Neuron (in vitro differentiated cells): ENCODE data around the gene DOP1B.

ENCODE experiments used
- H2AFZ ChIP-seq: one replicate; pipeline ENCODE4 v1.6.1; 2013; ENCODE audit warnings: low read depth, mild to moderate bottlenecking, inconsistent platforms, low read length, moderate library complexity
- H3K27me3 ChIP-seq: one replicate; pipeline ENCODE4 v1.6.1; 2013; ENCODE audit warnings: low read length; ENCODE audit not compliant: insufficient read depth
- H3K36me3 ChIP-seq: one replicate; pipeline ENCODE4 v1.6.1; 2013; ENCODE audit warnings: low read length; ENCODE audit not compliant: insufficient read depth
- H3K4me1 ChIP-seq: one replicate; pipeline ENCODE4 v1.6.1; 2013; ENCODE audit warnings: low read length; ENCODE audit not compliant: insufficient read depth
- H3K4me3 ChIP-seq: 2 replicates; pipeline ENCODE4 v1.5.1; 2013; ENCODE audit warnings: mild to moderate bottlenecking, low read length, moderate library complexity
- H3K9me3 ChIP-seq: one replicate; pipeline ENCODE4 v1.6.1; 2013; ENCODE audit warnings: low read length

Gene DOP1B, protein sequence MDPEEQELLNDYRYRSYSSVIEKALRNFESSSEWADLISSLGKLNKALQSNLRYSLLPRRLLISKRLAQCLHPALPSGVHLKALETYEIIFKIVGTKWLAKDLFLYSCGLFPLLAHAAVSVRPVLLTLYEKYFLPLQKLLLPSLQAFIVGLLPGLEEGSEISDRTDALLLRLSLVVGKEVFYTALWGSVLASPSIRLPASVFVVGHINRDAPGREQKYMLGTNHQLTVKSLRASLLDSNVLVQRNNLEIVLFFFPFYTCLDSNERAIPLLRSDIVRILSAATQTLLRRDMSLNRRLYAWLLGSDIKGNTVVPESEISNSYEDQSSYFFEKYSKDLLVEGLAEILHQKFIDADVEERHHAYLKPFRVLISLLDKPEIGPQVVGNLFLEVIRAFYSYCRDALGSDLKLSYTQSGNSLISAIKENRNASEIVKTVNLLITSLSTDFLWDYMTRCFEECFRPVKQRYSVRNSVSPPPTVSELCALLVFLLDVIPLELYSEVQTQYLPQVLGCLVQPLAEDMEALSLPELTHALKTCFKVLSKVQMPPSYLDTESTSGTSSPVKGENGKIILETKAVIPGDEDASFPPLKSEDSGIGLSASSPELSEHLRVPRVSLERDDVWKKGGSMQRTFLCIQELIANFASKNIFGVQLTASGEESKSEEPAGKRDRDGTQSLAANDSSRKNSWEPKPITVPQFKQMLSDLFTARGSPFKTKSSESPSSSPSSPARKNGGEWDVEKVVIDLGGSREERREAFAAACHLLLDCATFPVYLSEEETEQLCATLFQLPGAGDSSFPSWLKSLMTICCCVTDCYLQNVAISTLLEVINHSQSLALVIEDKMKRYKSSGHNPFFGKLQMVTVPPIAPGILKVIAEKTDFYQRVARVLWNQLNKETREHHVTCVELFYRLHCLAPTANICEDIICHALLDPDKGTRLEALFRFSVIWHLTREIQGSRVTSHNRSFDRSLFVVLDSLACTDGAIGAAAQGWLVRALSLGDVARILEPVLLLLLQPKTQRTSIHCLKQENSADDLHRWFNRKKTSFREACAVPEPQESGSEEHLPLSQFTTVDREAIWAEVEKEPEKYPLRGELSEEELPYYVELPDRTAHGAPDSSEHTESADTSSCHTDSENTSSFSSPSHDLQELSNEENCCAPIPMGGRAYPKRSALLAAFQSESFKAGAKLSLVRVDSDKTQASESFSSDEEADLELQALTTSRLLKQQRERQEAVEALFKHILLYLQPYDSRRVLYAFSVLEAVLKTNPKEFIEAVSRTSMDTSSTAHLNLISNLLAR (N-terminal part only)

DNA sequence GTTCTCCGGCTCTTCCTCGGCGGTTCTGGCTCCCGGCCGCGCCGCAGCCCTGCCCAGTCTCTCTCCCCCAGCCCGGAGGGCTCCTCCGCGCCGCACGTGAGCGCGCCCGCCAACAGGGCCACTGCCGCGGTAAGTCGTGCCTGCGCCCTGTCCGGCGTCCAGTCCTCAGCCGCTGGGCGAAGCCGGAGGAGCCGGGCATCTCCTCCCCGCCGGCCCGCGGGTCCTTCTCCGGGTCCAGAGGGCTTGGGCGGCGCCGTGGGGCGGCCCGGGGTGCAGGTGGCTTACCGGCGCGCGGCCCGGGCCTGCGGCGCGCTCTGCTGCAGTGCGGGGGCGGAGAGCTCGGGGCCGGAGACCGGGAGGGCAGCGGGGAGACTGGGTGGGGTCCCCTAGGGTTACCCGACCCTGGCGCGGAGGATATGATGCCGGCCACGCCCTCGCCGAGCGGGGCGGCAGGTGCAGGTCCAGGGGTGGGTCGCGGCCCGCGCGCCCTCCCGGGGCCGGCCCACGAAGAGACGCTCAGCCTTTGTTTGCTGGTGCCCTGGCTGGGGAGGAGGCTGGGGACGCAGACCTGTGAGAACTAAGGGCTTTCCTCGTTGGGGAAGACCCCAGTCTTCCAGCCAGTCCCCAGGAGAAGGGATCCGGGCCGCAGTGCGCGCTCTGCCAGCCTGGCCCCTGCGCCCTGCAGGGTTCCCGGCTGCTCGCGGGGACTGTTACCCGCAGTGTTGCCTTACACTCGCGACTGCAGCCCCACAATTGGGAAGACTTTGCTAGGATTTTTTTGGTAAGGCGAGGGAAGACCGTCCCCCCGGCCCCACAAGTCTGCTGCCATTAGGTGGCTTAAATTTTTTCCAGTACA, at the start of gene DOP1B:
DOP1B (plus strand) TSS at position 10 of the 856 bp plus-strand sequence. CDS start 7,910 bp downstream, outside the sequence.
- Histone ChIP-seq H3K4me3 (peak within 1 kb of the TSS; percentile 77), H3K36me3 (peaks cover 2% of the 10 kb centered on the region), H3K4me1 (peaks cover 11% of the 10 kb centered on the region), H3K27me3 (peaks cover 4% of the 10 kb centered on the region), H2AFZ (peak within 1 kb of the TSS; percentile 86), H3K9me3 (peaks cover 3% of the 10 kb centered on the region)

DNA sequence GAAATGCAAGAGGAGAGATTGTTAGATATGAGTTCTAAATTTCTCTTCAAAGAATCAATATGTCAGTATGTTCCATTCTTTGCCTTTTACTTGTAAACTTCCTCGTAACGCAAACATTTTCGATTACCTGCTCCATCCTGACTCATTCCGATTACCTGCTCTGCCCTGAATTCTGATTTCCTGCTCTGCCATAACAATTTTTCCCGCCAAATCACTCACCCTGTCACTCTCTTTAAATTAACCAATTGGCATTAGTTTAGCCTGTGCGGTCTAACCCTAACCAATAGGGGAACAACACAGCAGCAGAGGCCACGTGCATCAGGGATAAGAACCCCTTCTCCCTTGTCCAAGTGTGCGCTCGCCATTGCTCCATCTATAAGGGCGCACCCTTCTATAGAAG, 46.8 kb upstream of the DOP1B start:
- no peaks in the 10 kb centered on the region for H3K9me3 ChIP-seq
- peaks cover 16% of the 10 kb centered on the region for H3K27me3 ChIP-seq
- H2AFZ ChIP-seq: no peak overlapping the region

DNA sequence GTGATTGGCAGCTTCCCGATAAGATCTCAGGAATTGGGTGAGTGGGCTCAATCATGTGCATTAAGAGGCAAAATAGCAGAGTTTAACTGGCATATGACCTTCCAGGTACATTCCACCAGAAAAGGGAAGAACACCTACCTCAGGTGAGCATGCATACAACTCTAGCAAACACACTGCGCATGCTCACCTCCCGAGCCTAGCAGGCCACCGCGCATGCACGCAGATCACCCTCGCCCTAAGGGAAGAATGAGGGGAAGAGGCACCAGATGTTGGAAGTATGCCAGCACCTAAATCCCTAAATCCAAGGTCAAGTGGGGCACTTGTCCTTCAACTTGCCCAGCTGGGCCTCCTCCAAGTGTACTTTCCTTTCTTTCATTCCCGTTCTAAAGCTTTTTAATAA, 45.4 kb upstream of the DOP1B start:
- H3K36me3 ChIP-seq: no peaks in the 10 kb centered on the region
- no peaks in the 10 kb centered on the region for H3K4me1 ChIP-seq
- H3K9me3 ChIP-seq: no peaks in the 10 kb centered on the region
- H3K27me3 ChIP-seq: peaks cover 14% of the 10 kb centered on the region
- no peak overlapping the region for H2AFZ ChIP-seq
- H3K4me3 ChIP-seq: no peak overlapping the region

More for the DNA sequence above, 46.8 kb upstream of the DOP1B start:
- no peak overlapping the region for H3K4me3 ChIP-seq
- H3K36me3 ChIP-seq: no peaks in the 10 kb centered on the region
- H3K4me1 ChIP-seq: no peaks in the 10 kb centered on the region

DNA sequence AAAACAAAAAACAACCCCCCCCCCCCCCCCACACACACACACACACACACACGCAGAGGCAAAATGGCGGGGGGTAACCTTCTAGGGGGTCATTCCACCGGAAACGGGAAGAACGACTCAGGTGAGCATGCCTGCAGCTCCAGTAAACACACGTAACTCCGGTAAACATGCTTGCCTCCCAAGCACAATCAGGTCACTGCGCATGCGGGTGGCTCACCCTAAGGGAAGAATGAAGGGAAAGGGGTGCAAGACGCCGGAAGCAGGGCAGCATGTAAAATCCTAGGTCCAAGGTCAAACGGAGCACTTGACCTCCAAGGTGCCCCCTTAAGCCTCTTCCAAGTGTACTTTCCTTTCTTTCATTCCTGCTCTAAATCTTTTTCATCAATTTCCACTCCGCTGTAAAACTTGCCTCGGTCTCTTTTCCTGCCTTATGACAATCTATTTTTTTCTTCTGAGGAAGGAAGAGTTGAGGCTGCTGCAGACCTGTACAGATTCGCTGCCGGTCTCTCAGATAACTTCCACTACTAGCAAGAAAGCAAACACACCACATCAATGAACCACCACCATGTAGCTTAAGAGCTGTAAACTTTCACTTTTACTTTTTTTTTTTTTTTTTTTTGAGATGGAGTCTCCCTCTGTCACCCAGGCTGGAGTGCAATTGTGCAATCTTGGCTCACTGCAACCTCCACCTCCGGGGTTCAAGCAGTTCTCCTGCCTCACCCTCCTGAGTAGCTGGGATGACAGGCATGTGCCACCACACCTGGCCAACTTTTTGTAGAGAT, 42.8 kb upstream of the DOP1B start:
- Histone ChIP-seq H3K36me3 (no peaks in the 10 kb centered on the region), H3K9me3 (no peaks in the 10 kb centered on the region), H3K4me3 (no peak overlapping the region), H3K4me1 (no peaks in the 10 kb centered on the region), H3K27me3 (peaks cover 8% of the 10 kb centered on the region), H2AFZ (no peak overlapping the region)

DNA sequence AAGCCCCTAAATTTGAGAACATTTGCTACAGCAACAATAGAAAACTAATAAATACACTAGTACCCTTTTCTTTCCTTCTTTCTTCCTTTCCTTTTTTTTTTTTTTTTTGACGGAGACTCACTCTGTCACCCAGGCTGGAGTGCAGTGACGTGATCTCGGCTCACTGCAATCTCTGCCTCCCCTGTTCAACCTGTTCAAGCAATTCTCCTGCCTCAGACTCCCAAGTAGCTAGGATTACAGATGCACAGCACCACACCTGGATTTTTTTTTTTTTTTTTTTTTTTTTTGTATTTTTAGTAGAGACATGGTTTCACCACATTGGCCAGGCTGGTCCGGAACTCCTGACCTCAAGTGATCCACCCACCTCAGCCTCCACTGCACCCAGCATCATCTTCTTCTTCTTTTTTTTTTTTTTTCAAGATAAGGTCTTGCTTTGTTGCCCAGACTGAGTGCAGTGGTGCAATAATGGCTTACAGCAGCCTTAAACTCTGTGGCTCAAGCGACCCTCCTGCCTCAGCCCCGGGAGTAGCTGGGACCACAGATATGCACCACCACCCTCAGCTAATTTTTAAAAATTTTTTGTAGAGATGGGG, 41.4 kb upstream of the DOP1B start:
- no peak overlapping the region for H3K4me3 ChIP-seq
- no peak overlapping the region for H2AFZ ChIP-seq
- H3K4me1 ChIP-seq: no peaks in the 10 kb centered on the region
- H3K36me3 ChIP-seq: no peaks in the 10 kb centered on the region
- no peaks in the 10 kb centered on the region for H3K9me3 ChIP-seq
- peaks cover 8% of the 10 kb centered on the region for H3K27me3 ChIP-seq

DNA sequence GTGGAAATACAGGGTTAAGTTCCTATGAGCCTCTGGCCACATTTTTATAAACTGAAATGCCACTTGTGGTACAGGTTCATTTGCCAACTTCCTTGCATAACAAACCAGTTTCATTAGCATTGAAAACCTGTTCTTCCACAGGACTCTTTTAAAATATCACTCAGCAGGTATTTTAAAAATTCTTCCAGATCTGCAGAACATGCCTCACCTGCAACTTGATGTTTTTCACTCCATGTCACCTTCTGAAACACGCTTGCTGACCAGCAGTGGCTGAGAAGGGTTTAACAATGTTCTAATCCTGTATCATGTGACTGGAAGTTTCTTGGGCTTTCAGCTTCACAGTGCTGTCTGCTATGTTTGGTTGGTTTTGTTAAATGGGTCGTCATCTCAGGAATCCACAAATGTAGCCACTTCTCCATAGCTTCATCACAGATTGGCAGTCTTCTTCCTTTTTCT, 39.3 kb upstream of the DOP1B start:
- Histone ChIP-seq H3K27me3 (peaks cover 4% of the 10 kb centered on the region), H3K4me3 (no peak overlapping the region), H3K9me3 (no peaks in the 10 kb centered on the region), H3K4me1 (no peaks in the 10 kb centered on the region), H2AFZ (no peak overlapping the region), H3K36me3 (no peaks in the 10 kb centered on the region)

DNA sequence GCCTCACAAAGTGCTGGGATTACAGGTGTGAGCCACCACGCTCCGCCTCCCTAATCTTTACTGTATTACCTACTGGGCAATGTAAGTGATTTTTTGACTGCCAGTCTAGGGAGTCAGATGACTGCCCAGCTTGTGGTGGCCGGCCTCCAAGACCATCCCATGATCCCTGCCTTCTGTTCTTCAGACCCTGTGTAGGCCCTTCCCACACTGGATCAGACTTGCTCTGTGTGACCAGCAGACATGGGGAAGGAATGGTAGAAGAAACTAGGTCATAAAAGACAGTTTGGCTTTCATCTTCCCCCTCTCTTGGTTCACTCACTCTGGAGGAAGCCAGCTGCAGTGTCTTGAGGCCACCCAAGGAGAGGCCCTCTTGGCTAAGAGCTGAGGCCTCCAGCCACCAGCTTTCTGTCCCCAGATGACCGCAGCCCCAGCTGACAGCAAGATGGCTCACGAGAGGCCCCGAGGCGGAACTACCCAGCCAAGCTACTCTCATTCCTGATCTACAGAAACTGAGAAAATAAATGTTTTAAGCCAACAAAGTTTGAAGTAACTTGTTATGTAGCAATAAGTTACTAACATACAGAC, 36.2 kb upstream of the DOP1B start:
- no peak overlapping the region for H2AFZ ChIP-seq

DNA sequence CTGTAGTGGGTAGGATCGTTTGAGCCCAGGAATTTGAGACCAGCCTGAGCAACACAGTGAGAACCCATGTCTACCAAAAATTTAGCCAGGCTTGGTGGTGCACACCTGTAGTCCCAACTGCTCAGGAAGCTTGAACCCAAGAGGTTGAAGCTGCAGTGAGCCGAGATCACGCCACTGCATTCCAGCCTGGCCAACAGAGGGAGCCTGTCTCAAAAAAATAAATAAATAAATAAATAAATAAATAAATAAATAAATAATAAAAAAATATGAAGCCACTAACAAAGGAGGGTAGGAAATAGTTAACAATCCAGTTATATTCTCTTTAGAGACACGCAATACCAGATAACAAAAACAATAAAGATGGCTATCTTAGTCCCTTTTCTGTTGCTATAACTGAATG, 33.6 kb upstream of the DOP1B start:
- no peaks in the 10 kb centered on the region for H3K4me1 ChIP-seq
- no peaks in the 10 kb centered on the region for H3K36me3 ChIP-seq
- no peaks in the 10 kb centered on the region for H3K9me3 ChIP-seq
- no peak overlapping the region for H3K4me3 ChIP-seq
- peaks cover 3% of the 10 kb centered on the region for H3K27me3 ChIP-seq
- no peak overlapping the region for H2AFZ ChIP-seq

More for the DNA sequence above, 36.2 kb upstream of the DOP1B start:
- Histone ChIP-seq H3K36me3 (no peaks in the 10 kb centered on the region), H3K4me3 (no peak overlapping the region), H3K27me3 (no peaks in the 10 kb centered on the region), H3K9me3 (no peaks in the 10 kb centered on the region), H3K4me1 (no peaks in the 10 kb centered on the region)

DNA sequence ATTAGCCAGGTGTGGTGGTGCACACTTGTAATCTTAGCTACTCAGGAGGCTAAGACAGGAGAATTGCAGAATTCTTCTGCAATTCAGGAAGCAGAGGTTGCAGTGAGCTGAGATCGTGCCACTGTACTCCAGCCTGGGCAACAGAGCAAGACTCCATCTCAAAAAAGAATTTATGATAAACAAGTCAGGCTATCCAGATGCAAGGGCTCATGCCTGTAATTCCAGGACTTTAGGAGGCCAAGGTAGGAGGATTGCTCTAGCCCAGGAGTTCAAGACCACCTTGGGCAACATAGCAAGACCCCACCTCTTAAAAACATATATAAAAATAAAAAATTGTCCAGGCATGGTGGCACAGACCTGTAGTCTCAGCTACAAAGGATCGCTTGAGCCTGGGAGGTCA, 32.2 kb upstream of the DOP1B start:
- H3K36me3 ChIP-seq: no peaks in the 10 kb centered on the region
- no peaks in the 10 kb centered on the region for H3K9me3 ChIP-seq
- H3K4me1 ChIP-seq: no peaks in the 10 kb centered on the region
- no peak overlapping the region for H3K4me3 ChIP-seq
- H2AFZ ChIP-seq: no peak overlapping the region
- peaks cover 9% of the 10 kb centered on the region for H3K27me3 ChIP-seq

DNA sequence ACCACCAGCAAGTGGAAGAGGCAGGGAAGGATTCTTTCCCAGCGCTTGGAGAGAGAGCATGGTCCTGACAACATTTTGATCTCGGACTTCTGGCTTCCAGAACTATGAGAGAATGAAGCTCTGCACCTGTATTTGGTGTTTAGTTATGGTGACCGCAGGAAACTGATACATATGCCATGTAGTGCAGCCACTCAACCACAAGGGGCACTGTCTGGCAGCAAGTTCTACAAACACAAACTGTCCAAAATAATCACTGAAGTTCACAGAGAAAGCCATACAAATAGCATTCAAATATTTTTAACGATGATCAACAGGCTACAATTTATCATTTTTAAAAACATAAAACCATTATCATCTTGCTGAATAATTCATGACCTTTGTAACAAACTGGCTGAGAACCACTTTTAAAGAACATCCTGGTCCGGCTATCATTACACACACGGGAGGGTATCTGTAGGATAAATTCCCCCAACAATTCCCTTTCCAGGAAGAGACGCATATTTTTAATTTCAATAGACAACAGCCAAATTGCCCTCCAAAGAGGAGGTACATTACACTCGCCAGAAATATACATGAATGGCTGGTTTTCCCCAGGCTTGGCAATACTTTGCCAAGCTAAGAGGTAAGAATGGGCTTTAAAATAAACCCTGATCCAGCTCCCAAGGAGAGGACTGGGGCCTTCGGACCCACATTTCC, 31.0 kb upstream of the DOP1B start:
- no peaks in the 10 kb centered on the region for H3K4me1 ChIP-seq
- no peaks in the 10 kb centered on the region for H3K36me3 ChIP-seq
- H3K27me3 ChIP-seq: peaks cover 11% of the 10 kb centered on the region
- H3K4me3 ChIP-seq: no peak overlapping the region
- no peaks in the 10 kb centered on the region for H3K9me3 ChIP-seq
- no peak overlapping the region for H2AFZ ChIP-seq

DNA sequence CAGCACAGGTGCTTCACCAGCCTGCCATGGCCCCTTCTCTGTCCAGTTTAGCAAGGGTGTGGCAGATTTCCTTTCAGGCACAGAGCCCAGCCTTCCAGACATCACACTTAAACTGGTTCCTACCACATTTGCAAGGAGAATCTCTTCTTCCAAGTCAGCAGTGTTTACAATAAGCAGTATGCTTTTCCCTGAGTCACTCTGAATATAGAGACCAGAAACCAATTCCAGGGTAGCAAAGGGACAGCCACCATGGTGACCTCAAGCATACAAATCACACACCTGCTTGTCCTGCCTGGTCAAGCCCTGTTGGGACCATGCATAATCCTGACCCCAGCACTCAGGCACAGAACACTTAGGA, 30.4 kb upstream of the DOP1B start:
- no peak overlapping the region for H3K4me3 ChIP-seq
- no peak overlapping the region for H2AFZ ChIP-seq
- peaks cover 14% of the 10 kb centered on the region for H3K27me3 ChIP-seq
- H3K36me3 ChIP-seq: no peaks in the 10 kb centered on the region
- H3K9me3 ChIP-seq: no peaks in the 10 kb centered on the region
- no peaks in the 10 kb centered on the region for H3K4me1 ChIP-seq
